ENCODE results near the gene KCNMB2.

KCNMB2 gene

DNA sequence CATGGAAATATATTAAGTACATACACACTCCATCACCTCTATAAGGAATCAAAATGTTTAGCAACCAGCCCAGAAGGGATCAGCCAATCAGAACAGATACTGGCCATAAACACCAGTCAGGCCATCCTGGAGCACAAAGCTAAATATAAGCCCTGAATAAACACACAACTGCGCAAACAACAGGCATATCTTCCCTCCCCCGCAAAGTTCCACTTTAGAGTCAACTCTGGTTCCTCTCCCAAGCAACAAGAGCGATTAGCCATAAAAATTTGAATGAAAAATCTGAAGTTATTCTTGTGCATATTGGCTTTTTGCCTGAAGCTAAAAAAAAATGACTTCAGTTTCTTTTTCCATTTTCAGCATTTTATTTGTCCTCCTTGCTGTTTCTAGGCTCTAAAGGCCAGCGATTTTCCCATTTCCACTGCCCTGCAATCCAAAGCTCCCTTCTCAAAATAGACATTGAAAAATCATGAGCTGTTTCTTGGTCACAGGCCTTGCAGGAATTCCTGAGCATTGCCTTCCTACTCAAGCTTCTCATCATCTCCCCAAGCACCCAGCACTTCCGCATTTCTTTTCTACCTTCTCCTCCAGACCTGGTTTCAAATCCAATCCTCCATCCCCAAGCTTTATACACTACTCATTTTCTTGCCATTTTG is 287.5 kb downstream of the KCNMB2 start:
- TF ChIP-seq, protein P1, sequence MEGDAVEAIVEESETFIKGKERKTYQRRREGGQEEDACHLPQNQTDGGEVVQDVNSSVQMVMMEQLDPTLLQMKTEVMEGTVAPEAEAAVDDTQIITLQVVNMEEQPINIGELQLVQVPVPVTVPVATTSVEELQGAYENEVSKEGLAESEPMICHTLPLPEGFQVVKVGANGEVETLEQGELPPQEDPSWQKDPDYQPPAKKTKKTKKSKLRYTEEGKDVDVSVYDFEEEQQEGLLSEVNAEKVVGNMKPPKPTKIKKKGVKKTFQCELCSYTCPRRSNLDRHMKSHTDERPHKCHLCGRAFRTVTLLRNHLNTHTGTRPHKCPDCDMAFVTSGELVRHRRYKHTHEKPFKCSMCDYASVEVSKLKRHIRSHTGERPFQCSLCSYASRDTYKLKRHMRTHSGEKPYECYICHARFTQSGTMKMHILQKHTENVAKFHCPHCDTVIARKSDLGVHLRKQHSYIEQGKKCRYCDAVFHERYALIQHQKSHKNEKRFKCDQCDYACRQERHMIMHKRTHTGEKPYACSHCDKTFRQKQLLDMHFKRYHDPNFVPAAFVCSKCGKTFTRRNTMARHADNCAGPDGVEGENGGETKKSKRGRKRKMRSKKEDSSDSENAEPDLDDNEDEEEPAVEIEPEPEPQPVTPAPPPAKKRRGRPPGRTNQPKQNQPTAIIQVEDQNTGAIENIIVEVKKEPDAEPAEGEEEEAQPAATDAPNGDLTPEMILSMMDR (IDR thresholded peaks at IDR 0.05; ENCODE audit: low read depth, low read length, missing control alignments) = no peak
- no peak overlapping the region for H3K4me3 ChIP-seq (ENCODE audit: low read depth, low read length)
- DNase-seq (ENCODE audit: low read depth) = no peak

DNA sequence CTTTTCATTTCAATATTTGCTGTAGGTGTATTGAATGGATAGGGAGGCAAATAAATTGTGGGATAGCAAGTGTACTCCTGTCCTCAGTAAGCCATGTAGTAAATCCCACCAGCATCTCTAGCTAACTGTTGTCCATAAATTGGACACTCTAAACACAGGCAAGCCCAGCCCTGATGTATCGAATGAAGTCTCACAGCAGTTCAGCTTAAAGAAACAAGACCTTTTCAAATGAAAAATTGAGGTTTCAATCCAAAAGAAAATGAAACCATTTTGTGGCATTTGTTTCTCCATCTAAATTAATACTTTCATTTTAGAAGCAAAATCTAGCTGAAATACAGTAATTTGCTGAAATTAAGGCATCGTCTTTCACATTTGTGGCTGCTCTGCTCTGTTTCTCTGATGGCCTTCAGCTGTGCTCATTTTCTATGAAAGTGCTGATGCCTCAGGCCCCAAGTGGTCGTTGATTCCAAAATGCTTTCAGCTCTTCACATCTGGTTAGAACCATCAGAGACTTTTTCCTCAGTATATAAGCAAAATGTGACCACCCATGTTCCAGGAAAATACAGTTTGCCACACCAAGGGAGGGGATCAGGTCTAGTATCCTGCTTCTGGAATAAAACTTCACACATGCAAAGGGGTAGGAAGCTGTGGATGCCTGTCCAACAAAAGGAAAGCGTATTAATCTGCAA is 290.3 kb downstream of the KCNMB2 start:
- no peak for DNase-seq (ENCODE audit: low read depth)
- no peak overlapping the region for H3K4me3 ChIP-seq (ENCODE audit: low read depth, low read length)
- TF ChIP-seq, protein P1 (IDR thresholded peaks at IDR 0.05; ENCODE audit: low read depth, low read length, missing control alignments) = no peak

- DNase-seq (ENCODE audit: low read depth) = no peak
- TF ChIP-seq, protein P1 (IDR thresholded peaks at IDR 0.05; ENCODE audit: low read depth, low read length, missing control alignments) = no peak
- H3K4me3 ChIP-seq (ENCODE audit: low read depth, low read length) = no peak overlapping the region
Measured at GRCh38 chr3:178827285-178827856, 291.1 kb downstream of the KCNMB2 start.

GRCh38 chr3:178833695-178834094 is 297.5 kb downstream of the KCNMB2 start:
- TF ChIP-seq, protein P1 (IDR thresholded peaks at IDR 0.05; ENCODE audit: low read depth, low read length, missing control alignments) = no peak
- no peak for DNase-seq (ENCODE audit: low read depth)

DNA sequence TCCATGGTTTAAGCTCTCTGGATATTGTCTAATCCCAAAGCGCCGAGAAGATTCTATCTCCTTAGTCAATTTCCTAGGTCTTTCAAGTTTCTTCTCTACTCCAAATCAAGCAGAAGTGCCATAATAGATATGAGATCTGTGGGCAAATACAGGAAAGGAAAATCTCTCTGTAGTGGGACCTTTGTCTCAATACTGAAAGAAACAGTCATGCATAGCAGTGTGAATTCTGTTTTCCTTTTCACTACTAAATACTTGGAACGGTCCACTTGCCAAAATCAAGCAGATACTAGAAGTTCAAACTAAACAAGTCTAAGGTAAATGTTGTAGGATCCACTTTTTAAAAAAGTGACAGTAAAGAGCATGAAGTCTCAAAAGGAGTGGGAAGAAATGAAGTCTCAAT is 298.8 kb downstream of the KCNMB2 start:
- TF ChIP-seq, protein P1 (IDR thresholded peaks at IDR 0.05; ENCODE audit: low read depth, low read length, missing control alignments) = no peak
- no peak for DNase-seq (ENCODE audit: low read depth)
- H3K4me3 ChIP-seq (ENCODE audit: low read depth, low read length) = no peak overlapping the region

More at GRCh38 chr3:178833695-178834094, 297.5 kb downstream of the KCNMB2 start:
- H3K4me3 ChIP-seq (ENCODE audit: low read depth, low read length) = no peak overlapping the region

GRCh38 chr3:178837512-178837911 is 301.3 kb downstream of the KCNMB2 start:
- no peak for DNase-seq (ENCODE audit: low read depth)
- no peak overlapping the region for H3K4me3 ChIP-seq (ENCODE audit: low read depth, low read length)
- TF ChIP-seq, protein P1 (IDR thresholded peaks at IDR 0.05; ENCODE audit: low read depth, low read length, missing control alignments) = no peak
